HCT116 (cell line): ENCODE measurements around the gene GMDS. TPM values are rescaled to one million over a fixed set of nuclear protein-coding genes. Genes with fewer than 3 reads are reported as not detected.

Source experiments
- ATAC-seq: fragments of 200-7000 bp; cut with Tn5 transposase; 2 replicates; pipeline ENCODE4 v1.9.1; 2020; ENCODE audit warnings: mild to moderate bottlenecking, moderate library complexity
- BruUV-seq: library from RNA; stranded (reverse); fragments of 400-500 nt; replicated peaks from 2 replicates; lab custom pipeline; 2021; lab: Mats Ljungman, UMichigan
- CTCF ChIA-PET: fragments of 300-600 bp; sonication (Branson Sonifier 250); formaldehyde crosslinking; loops from one replicate; lab custom pipeline; 2021; ENCODE audit warnings: antibody characterized with exemption; lab: Charles Lee
- POLR2A ChIA-PET: fragments of 300-600, 350-600 bp; sonication (Branson Sonifier 250); formaldehyde crosslinking; loops from one replicate; lab custom pipeline; 2021; ENCODE audit warnings: antibody characterized with exemption; lab: Charles Lee
- RAD21 ChIA-PET, 2 experiments: fragments of 300-600 bp; sonication (Branson Sonifier 250); formaldehyde crosslinking; loops; one replicate each; lab custom pipeline; 2023; ENCODE audit warnings: low total read pairs in 2 of 2; ENCODE audit not compliant: uncharacterized antibody in 2 of 2, unreplicated experiment in 2 of 2, low non-redundant PET in 1 of 2; lab: Charles Lee
- DNase-seq: peaks from one replicate; pipeline ENCODE4 v3.0.0-alpha.2; 2010; ENCODE audit warnings: low read depth, low spot score
- H2AFZ ChIP-seq: fragments of 200-600 bp; shearing (Covaris generic), sonication (generic); 2 replicates; pipeline ENCODE4 v1.6.1; 2017; ENCODE audit warnings: low read depth, mixed run types, mixed read lengths, antibody characterized with exemption, low read length; ENCODE audit not compliant: poor library complexity, severe bottlenecking
- H3K27ac ChIP-seq: 2 replicates; pipeline ENCODE4 v1.5.1; 2012; ENCODE audit warnings: low read depth, low read length
- H3K27me3 ChIP-seq: fragments of 200-600 bp; sonication (generic); 2 replicates; pipeline ENCODE4 v1.6.1; 2016; ENCODE audit warnings: mixed run types, low read length, mixed read lengths; ENCODE audit not compliant: insufficient read depth
- H3K36me3 ChIP-seq, 2 experiments: fragments of 200-500 bp in 1 of 2; fragments of 200-600 bp in 1 of 2; sonication (Bioruptor generic) in 1 of 2; sonication (generic) in 1 of 2; 2 replicates each; pipeline versions ENCODE4 v1.5.1 to v1.6.1; 2014 to 2016; ENCODE audit warnings: low read length in 2 of 2, inconsistent platforms in 1 of 2, mixed read lengths in 1 of 2, mixed run types in 1 of 2; ENCODE audit not compliant: insufficient read depth in 2 of 2, control insufficient read depth in 1 of 2
- H3K4me1 ChIP-seq, 2 experiments: fragments of 200-600 bp in 1 of 2; sonication (generic) in 1 of 2; 2 replicates each; pipeline versions ENCODE4 v1.5.1 to v1.6.1; 2012 to 2017; ENCODE audit warnings: low read length in 2 of 2, inconsistent platforms in 1 of 2, mild to moderate bottlenecking in 1 of 2, mixed read lengths in 1 of 2, mixed run types in 1 of 2, moderate library complexity in 1 of 2; ENCODE audit not compliant: insufficient read depth in 2 of 2, control insufficient read depth in 1 of 2
- H3K4me2 ChIP-seq: fragments of 200-600 bp; sonication (generic); 2 replicates; pipeline ENCODE4 v1.6.1; 2017; ENCODE audit warnings: mixed run types, low read length, mixed read lengths
- H3K4me3 ChIP-seq, 2 experiments: fragments of 200-600 bp in 1 of 2; sonication (generic) in 1 of 2; replicated peaks in 1 of 2; 2 replicates each; pipeline ENCODE4 v1.5.1; 2011 to 2016; ENCODE audit warnings: low read length in 2 of 2, control low read depth in 1 of 2, low read depth in 1 of 2, mild to moderate bottlenecking in 1 of 2, mixed read lengths in 1 of 2, mixed run types in 1 of 2
- H3K79me2 ChIP-seq: fragments of 200-600 bp; sonication (generic); 2 replicates; pipeline ENCODE4 v1.6.1; 2017; ENCODE audit warnings: mild to moderate bottlenecking, mixed run types, low read length, moderate library complexity, mixed read lengths; ENCODE audit not compliant: insufficient read depth
- H3K9ac ChIP-seq: fragments of 200-600 bp; sonication (generic); 2 replicates; pipeline ENCODE4 v1.6.1; 2016; ENCODE audit warnings: low read length, mixed read lengths
- H3K9me2 ChIP-seq: fragments of 200-600 bp; sonication (generic), shearing (Covaris generic); 2 replicates; pipeline ENCODE4 v1.6.1; 2017; ENCODE audit warnings: mixed run types, mild to moderate bottlenecking, moderate library complexity; ENCODE audit not compliant: insufficient read depth
- H3K9me3 ChIP-seq, 2 experiments: fragments of 200-500 bp in 1 of 2; fragments of 200-600 bp in 1 of 2; sonication (Bioruptor generic) in 1 of 2; sonication (generic) in 1 of 2; 2 replicates each; pipeline ENCODE4 v1.6.1; 2014 to 2017; ENCODE audit warnings: low read length in 2 of 2, mixed read lengths in 2 of 2, inconsistent platforms in 1 of 2, low read depth in 1 of 2, mild to moderate bottlenecking in 1 of 2, mixed run types in 1 of 2, moderate library complexity in 1 of 2; ENCODE audit not compliant: control insufficient read depth in 1 of 2, insufficient read depth in 1 of 2
- H4K20me1 ChIP-seq: fragments of 200-600 bp; sonication (generic), shearing (Covaris generic); 2 replicates; pipeline ENCODE4 v1.6.1; 2017; ENCODE audit warnings: mixed run types, mild to moderate bottlenecking, moderate library complexity; ENCODE audit not compliant: insufficient read depth
- EZH2phosphoT487 ChIP-seq: fragments of 200-600 bp; IDR thresholded peaks from 2 replicates; pipeline ENCODE4 v1.6.1; 2018; ENCODE audit warnings: antibody characterized with exemption, borderline replicate concordance
- SIN3A ChIP-seq: IDR thresholded peaks from 2 replicates; pipeline ENCODE4 v1.6.1; 2012; ENCODE audit warnings: low read depth
- SRF ChIP-seq: IDR thresholded peaks from 2 replicates; pipeline ENCODE4 v1.6.1; 2012; ENCODE audit warnings: low read depth
- TCF7L2 ChIP-seq: IDR thresholded peaks from 2 replicates; pipeline ENCODE4 v1.7.0; 2011; ENCODE audit warnings: borderline replicate concordance, inconsistent platforms; ENCODE audit not compliant: insufficient read depth, insufficient read length; ENCODE audit errors: extremely low read depth
- ZNF274 ChIP-seq: fragments of 200-500 bp; sonication (Bioruptor generic); IDR thresholded peaks from 2 replicates; pipeline ENCODE4 v1.6.1; 2014; ENCODE audit warnings: mild to moderate bottlenecking, low read depth, low read length, inconsistent platforms
- intact Hi-C: fragments of 100-400 bp; cut with micrococcal nuclease; formaldehyde crosslinking; loops from 2 replicates; pipeline ENCODE4 v1.10.0; 2022
- total RNA-seq: library from RNA; stranded (reverse); gene quantifications from one replicate; pipeline ENCODE4 v1.2.1, GENCODE V29; 2021; ENCODE audit not compliant: unreplicated experiment
- TF ChIP-seq, protein P1 (sequence below), 3 experiments: fragments of 200-600 bp in 1 of 3; sonication (generic) in 1 of 3; IDR thresholded peaks in 2 of 3; conservative IDR thresholded peaks in 1 of 3; 2 replicates each; pipeline ENCODE4 v1.5.1; 2012 to 2017; ENCODE audit warnings: low read depth in 2 of 3, low read length in 2 of 3, antibody characterized with exemption in 1 of 3, borderline replicate concordance in 1 of 3, control low read depth in 1 of 3, mild to moderate bottlenecking in 1 of 3, mixed read lengths in 1 of 3, mixed run types in 1 of 3, moderate library complexity in 1 of 3; ENCODE audit not compliant: insufficient read depth in 1 of 3
- TF ChIP-seq, protein P2 (sequence below): IDR thresholded peaks from 2 replicates; pipeline ENCODE4 v1.6.1; 2012; ENCODE audit warnings: low read depth

The GMDS gene
- total RNA-seq, 1 experiment from 2014 or later: 34.4 TPM

GRCh38 chr6:2029130-2029794 lies 216.1 kb downstream of the GMDS start:
- intact Hi-C loops: loop anchor here (5.0 kb wide), 1 partner anchor 243 kb away; no protein-coding TSS in a partner anchor
- no peaks in the 10 kb centered on the region for H3K9me3 ChIP-seq

More at GRCh38 chr6:2029130-2029794, 216.1 kb downstream of the GMDS start:
- no peak overlapping the region for H3K4me3 ChIP-seq
- H4K20me1 ChIP-seq: no peaks in the 10 kb centered on the region
- TF ChIP-seq, protein P1, sequence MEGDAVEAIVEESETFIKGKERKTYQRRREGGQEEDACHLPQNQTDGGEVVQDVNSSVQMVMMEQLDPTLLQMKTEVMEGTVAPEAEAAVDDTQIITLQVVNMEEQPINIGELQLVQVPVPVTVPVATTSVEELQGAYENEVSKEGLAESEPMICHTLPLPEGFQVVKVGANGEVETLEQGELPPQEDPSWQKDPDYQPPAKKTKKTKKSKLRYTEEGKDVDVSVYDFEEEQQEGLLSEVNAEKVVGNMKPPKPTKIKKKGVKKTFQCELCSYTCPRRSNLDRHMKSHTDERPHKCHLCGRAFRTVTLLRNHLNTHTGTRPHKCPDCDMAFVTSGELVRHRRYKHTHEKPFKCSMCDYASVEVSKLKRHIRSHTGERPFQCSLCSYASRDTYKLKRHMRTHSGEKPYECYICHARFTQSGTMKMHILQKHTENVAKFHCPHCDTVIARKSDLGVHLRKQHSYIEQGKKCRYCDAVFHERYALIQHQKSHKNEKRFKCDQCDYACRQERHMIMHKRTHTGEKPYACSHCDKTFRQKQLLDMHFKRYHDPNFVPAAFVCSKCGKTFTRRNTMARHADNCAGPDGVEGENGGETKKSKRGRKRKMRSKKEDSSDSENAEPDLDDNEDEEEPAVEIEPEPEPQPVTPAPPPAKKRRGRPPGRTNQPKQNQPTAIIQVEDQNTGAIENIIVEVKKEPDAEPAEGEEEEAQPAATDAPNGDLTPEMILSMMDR (IDR thresholded peaks at IDR 0.05 in 2 of 3, conservative IDR thresholded peaks at IDR 0.05 in 1 of 3; ENCODE audit: borderline replicate concordance in 1 of 3, insufficient read depth in 1 of 3, low read depth in 2 of 3, low read length in 2 of 3): no peak
- TF ChIP-seq SIN3A: no peak
- no peak for TF ChIP-seq EZH2phosphoT487
- no peak for TF ChIP-seq ZNF274
- no peak for TF ChIP-seq SRF
- TF ChIP-seq, protein P2, sequence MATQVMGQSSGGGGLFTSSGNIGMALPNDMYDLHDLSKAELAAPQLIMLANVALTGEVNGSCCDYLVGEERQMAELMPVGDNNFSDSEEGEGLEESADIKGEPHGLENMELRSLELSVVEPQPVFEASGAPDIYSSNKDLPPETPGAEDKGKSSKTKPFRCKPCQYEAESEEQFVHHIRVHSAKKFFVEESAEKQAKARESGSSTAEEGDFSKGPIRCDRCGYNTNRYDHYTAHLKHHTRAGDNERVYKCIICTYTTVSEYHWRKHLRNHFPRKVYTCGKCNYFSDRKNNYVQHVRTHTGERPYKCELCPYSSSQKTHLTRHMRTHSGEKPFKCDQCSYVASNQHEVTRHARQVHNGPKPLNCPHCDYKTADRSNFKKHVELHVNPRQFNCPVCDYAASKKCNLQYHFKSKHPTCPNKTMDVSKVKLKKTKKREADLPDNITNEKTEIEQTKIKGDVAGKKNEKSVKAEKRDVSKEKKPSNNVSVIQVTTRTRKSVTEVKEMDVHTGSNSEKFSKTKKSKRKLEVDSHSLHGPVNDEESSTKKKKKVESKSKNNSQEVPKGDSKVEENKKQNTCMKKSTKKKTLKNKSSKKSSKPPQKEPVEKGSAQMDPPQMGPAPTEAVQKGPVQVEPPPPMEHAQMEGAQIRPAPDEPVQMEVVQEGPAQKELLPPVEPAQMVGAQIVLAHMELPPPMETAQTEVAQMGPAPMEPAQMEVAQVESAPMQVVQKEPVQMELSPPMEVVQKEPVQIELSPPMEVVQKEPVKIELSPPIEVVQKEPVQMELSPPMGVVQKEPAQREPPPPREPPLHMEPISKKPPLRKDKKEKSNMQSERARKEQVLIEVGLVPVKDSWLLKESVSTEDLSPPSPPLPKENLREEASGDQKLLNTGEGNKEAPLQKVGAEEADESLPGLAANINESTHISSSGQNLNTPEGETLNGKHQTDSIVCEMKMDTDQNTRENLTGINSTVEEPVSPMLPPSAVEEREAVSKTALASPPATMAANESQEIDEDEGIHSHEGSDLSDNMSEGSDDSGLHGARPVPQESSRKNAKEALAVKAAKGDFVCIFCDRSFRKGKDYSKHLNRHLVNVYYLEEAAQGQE: no peak
- no peak for TF ChIP-seq TCF7L2
- no TSS peak for BruUV-seq
- no peak overlapping the region for H3K27ac ChIP-seq
- CTCF ChIA-PET: no interaction called here
- no peak overlapping the region for H3K4me2 ChIP-seq
- no peaks in the 10 kb centered on the region for H3K9me2 ChIP-seq
- ATAC-seq: no peak
- no peaks in the 10 kb centered on the region for H3K79me2 ChIP-seq
- POLR2A ChIA-PET: no interaction called here
- H3K4me1 ChIP-seq: no peaks in the 10 kb centered on the region
- DNase-seq: no peak
- no peak overlapping the region for H2AFZ ChIP-seq
- no peaks in the 10 kb centered on the region for H3K27me3 ChIP-seq
- H3K36me3 ChIP-seq: no peaks in the 10 kb centered on the region
- RAD21 ChIA-PET: no interaction called here
- no peak overlapping the region for H3K9ac ChIP-seq
